IMR-90 (cell line): ENCODE measurements around the gene PRSS35. TPM values are rescaled to one million over a fixed set of nuclear protein-coding genes. Genes with fewer than 3 reads are reported as not detected.

Source experiments
- ATAC-seq: fragments of 200-7000 bp; cut with Tn5 transposase; 2 replicates; pipeline ENCODE4 v1.9.1; 2020; ENCODE audit warnings: low read depth, mild to moderate bottlenecking, moderate library complexity
- BruUV-seq: library from RNA; stranded (reverse); fragments of 400-500 nt; replicated peaks from 2 replicates; lab custom pipeline; 2021; lab: Mats Ljungman, UMichigan
- CTCF ChIA-PET: fragments of 300-600 bp; formaldehyde crosslinking; extraction: SDS; loops from one replicate; lab custom pipeline; 2021; ENCODE audit warnings: antibody characterized with exemption; lab: Yijun Ruan, JAX
- POLR2A ChIA-PET: fragments of 300-600 bp; sonication (Branson Sonifier 250); formaldehyde crosslinking; loops from one replicate; lab custom pipeline; 2022; ENCODE audit warnings: antibody characterized with exemption; ENCODE audit not compliant: unreplicated experiment; lab: Charles Lee
- DNase-seq: peaks from one replicate; pipeline ENCODE4 v3.0.0; 2013
- H2AFZ ChIP-seq: replicated peaks from 2 replicates; pipeline ENCODE3; 2013; ENCODE audit warnings: low read length, mild to moderate bottlenecking; ENCODE audit not compliant: poor library complexity
- H2AK5ac ChIP-seq: 2 replicates; pipeline ENCODE4 v1.6.1; 2013; ENCODE audit warnings: low read depth, low read length, inconsistent platforms
- H2AK9ac ChIP-seq: replicated peaks from 2 replicates; pipeline ENCODE3; 2013; ENCODE audit warnings: mild to moderate bottlenecking, low read depth, low read length, moderate library complexity; ENCODE audit not compliant: poor library complexity
- H2BK120ac ChIP-seq: 2 replicates; pipeline ENCODE4 v1.6.1; 2013; ENCODE audit warnings: low read depth, low read length, inconsistent platforms
- H2BK15ac ChIP-seq: 3 replicates; pipeline ENCODE4 v1.6.1; 2013; ENCODE audit warnings: low read depth, low read length, inconsistent platforms
- H2BK20ac ChIP-seq: 2 replicates; pipeline ENCODE4 v1.6.1; 2013; ENCODE audit warnings: low read depth, mild to moderate bottlenecking, inconsistent platforms, low read length, moderate library complexity
- H2BK5ac ChIP-seq: 2 replicates; pipeline ENCODE4 v1.6.1; 2013; ENCODE audit warnings: mild to moderate bottlenecking, low read depth, low read length, inconsistent platforms; ENCODE audit not compliant: poor library complexity, severe bottlenecking
- H3K14ac ChIP-seq: replicated peaks from 2 replicates; pipeline ENCODE4 v1.6.1; 2013; ENCODE audit warnings: low read depth, low read length, inconsistent platforms
- H3K18ac ChIP-seq: 2 replicates; pipeline ENCODE4 v1.6.1; 2013; ENCODE audit warnings: low read depth, low read length, control low read depth
- H3K23ac ChIP-seq: 2 replicates; pipeline ENCODE4 v1.6.1; 2013; ENCODE audit warnings: low read depth, low read length, inconsistent platforms
- H3K27ac ChIP-seq: 2 replicates; pipeline ENCODE4 v1.5.1; 2013; ENCODE audit warnings: mild to moderate bottlenecking, control low read depth, low read length; ENCODE audit not compliant: insufficient read depth
- H3K27me3 ChIP-seq: 2 replicates; pipeline ENCODE4 v1.6.1; 2013; ENCODE audit warnings: low read length; ENCODE audit not compliant: control insufficient read depth, insufficient read depth
- H3K36me3 ChIP-seq: 2 replicates; pipeline ENCODE4 v1.6.1; 2013; ENCODE audit warnings: low read length, mixed read lengths; ENCODE audit not compliant: control insufficient read depth, insufficient read depth
- H3K4ac ChIP-seq: 2 replicates; pipeline ENCODE4 v1.6.1; 2013; ENCODE audit warnings: low read depth, low read length, inconsistent platforms
- H3K4me1 ChIP-seq: 2 replicates; pipeline ENCODE4 v1.6.1; 2013; ENCODE audit warnings: low read length, mixed read lengths; ENCODE audit not compliant: control insufficient read depth, insufficient read depth
- H3K4me2 ChIP-seq: 2 replicates; pipeline ENCODE4 v1.6.1; 2013; ENCODE audit warnings: low read depth, mild to moderate bottlenecking, control low read depth, low read length, moderate library complexity
- H3K4me3 ChIP-seq: 2 replicates; pipeline ENCODE4 v1.5.1; 2013; ENCODE audit warnings: low read depth, mild to moderate bottlenecking, control low read depth, low read length, moderate library complexity; ENCODE audit not compliant: insufficient read depth
- H3K56ac ChIP-seq: 2 replicates; pipeline ENCODE4 v1.6.1; 2013; ENCODE audit warnings: low read length, inconsistent platforms; ENCODE audit not compliant: insufficient read depth; ENCODE audit errors: extremely low read depth
- H3K79me1 ChIP-seq, 2 experiments: 2 replicates each; pipeline ENCODE4 v1.6.1; 2013; ENCODE audit warnings: low read length in 2 of 2, inconsistent platforms in 1 of 2, low read depth in 1 of 2
- H3K9ac ChIP-seq: 2 replicates; pipeline ENCODE4 v1.6.1; 2013; ENCODE audit warnings: low read depth, low read length, control low read depth
- H3K9me1 ChIP-seq: 2 replicates; pipeline ENCODE4 v1.6.1; 2013; ENCODE audit warnings: low read length, inconsistent platforms; ENCODE audit not compliant: insufficient read depth
- H3K9me3 ChIP-seq: 2 replicates; pipeline ENCODE4 v1.6.1; 2013; ENCODE audit warnings: low read length; ENCODE audit not compliant: control insufficient read depth, insufficient read depth
- H4K20me1 ChIP-seq: 2 replicates; pipeline ENCODE4 v1.6.1; 2013; ENCODE audit warnings: low read length, inconsistent platforms; ENCODE audit not compliant: insufficient read depth
- H4K5ac ChIP-seq: 2 replicates; pipeline ENCODE4 v1.6.1; 2013; ENCODE audit warnings: mild to moderate bottlenecking, low read depth, low read length, control low read depth
- H4K8ac ChIP-seq, 2 experiments: 2 replicates each; pipeline ENCODE4 v1.6.1; 2013; ENCODE audit warnings: low read depth in 2 of 2, low read length in 2 of 2, control low read depth in 1 of 2, inconsistent platforms in 1 of 2
- H4K91ac ChIP-seq: 2 replicates; pipeline ENCODE4 v1.6.1; 2013; ENCODE audit warnings: low read depth, low read length, inconsistent platforms; ENCODE audit not compliant: insufficient read depth
- CTCF ChIP-seq: conservative IDR thresholded peaks from 2 replicates; pipeline ENCODE4 v1.5.1; 2012; ENCODE audit warnings: mild to moderate bottlenecking, low read depth, low read length, improper control_type of control experiment
- ELK1 ChIP-seq: fragments of 150-350 bp; IDR thresholded peaks from 2 replicates; pipeline ENCODE4 v1.6.1; 2016; ENCODE audit warnings: low read depth, mild to moderate bottlenecking, low read length, moderate library complexity, borderline replicate concordance
- FOS ChIP-seq: fragments of 150-350 bp; IDR thresholded peaks from 2 replicates; pipeline ENCODE4 v1.6.1; 2016; ENCODE audit warnings: low read depth, low read length
- MAFK ChIP-seq: IDR thresholded peaks from 2 replicates; pipeline ENCODE4 v1.6.1; 2012; ENCODE audit warnings: low read depth, low read length, improper control_type of control experiment
- MXI1 ChIP-seq: IDR thresholded peaks from 2 replicates; pipeline ENCODE4 v1.6.1; 2012; ENCODE audit warnings: low read depth, mild to moderate bottlenecking, low read length, moderate library complexity, borderline replicate concordance
- POLR2A ChIP-seq: IDR thresholded peaks from 2 replicates; pipeline ENCODE4 v1.6.1; 2012; ENCODE audit warnings: mild to moderate bottlenecking, low read depth, low read length
- RFX5 ChIP-seq: IDR thresholded peaks from 2 replicates; pipeline ENCODE4 v1.8.0; 2012; ENCODE audit warnings: low read depth, mild to moderate bottlenecking, low read length, moderate library complexity
- SMC3 ChIP-seq: fragments of 150-350 bp; IDR thresholded peaks from 2 replicates; pipeline ENCODE4 v1.6.1; 2016; ENCODE audit warnings: low read depth, mild to moderate bottlenecking, antibody characterized with exemption, low read length, moderate library complexity
- WGBS, 2 experiments: methylation state at CpG; one replicate each; pipeline versions ENCODE4 v1.1.5 to v1.1.7; 2013; ENCODE audit warnings: missing lambda C conversion rate in 2 of 2; ENCODE audit not compliant: insufficient read length in 1 of 2; ENCODE audit errors: extremely low coverage in 2 of 2; 5-methylcytosine and 5-hydroxymethylcytosine counted together
- dilution Hi-C: fragments of 300-500 bp; cut with HindIII; formaldehyde crosslinking; loops from one replicate; pipeline ENCODE4 v1.14.3; 2018; ENCODE audit warnings: low sequenced_read_pairs; ENCODE audit not compliant: unreplicated experiment
- in situ Hi-C: fragments of 300-500 bp; cut with MboI; formaldehyde crosslinking; loops from 3 replicates; pipeline ENCODE4 v1.14.3; 2019; ENCODE audit warnings: low sequenced_read_pairs, inconsistent platforms, mixed read lengths
- intact Hi-C: fragments of 100-400 bp; cut with micrococcal nuclease; formaldehyde crosslinking; loops from 2 replicates; pipeline ENCODE4 v1.10.0; 2022
- polyA plus RNA-seq, 3 experiments: library from polyadenylated mRNA; depleted of rRNA; stranded (reverse); fragments of >200 nt; gene quantifications; 2 replicates each; pipeline ENCODE4 v1.2.3, GENCODE V29; 2012; ENCODE audit warnings: low replicate concordance in 1 of 3
- total RNA-seq: library from RNA; depleted of rRNA; stranded (reverse); fragments of >200 nt; gene quantifications from 2 replicates; pipeline ENCODE4 v1.2.3, GENCODE V29; 2012

Gene PRSS35
- total and polyA plus RNA-seq, 2 of the 4 experiments (the other 2 are of a cell fraction), result 5.2 to 5.6 TPM

- H4K91ac ChIP-seq, result no peak overlapping the region
- no peak overlapping the region for H2AK5ac ChIP-seq
- no peak for DNase-seq
- dilution Hi-C loops (no loop called here), in situ Hi-C loops (no loop called here), intact Hi-C loops (no loop called here)
- TF ChIP-seq ELK1, result no peak
- no peak for TF ChIP-seq MXI1
- TF ChIP-seq CTCF, result no peak
- TF ChIP-seq MAFK, result no peak
- no peak for TF ChIP-seq FOS
- TF ChIP-seq POLR2A, result no peak
- TF ChIP-seq SMC3, result no peak
- no peak for TF ChIP-seq RFX5
- H3K4me2 ChIP-seq, result no peak overlapping the region
- no peaks in the 10 kb centered on the region for H3K4me1 ChIP-seq
- H3K14ac ChIP-seq, result no peak overlapping the region
- no peak overlapping the region for H2BK5ac ChIP-seq
- H3K79me1 ChIP-seq, result no peaks in the 10 kb centered on the region
- H2BK15ac ChIP-seq, result no peak overlapping the region
- no peak overlapping the region for H2AFZ ChIP-seq
- H2BK120ac ChIP-seq, result no peak overlapping the region
- no peak overlapping the region for H3K27ac ChIP-seq
- H4K5ac ChIP-seq, result no peak overlapping the region
- no CpG with 5 or more reads among the region's 2 CpGs for WGBS, 2 experiments
- no peak overlapping the region for H3K18ac ChIP-seq
- no peaks in the 10 kb centered on the region for H3K9me3 ChIP-seq
- no peak overlapping the region for H2AK9ac ChIP-seq
- ChIA-PET CTCF (no interaction called here), POLR2A (no interaction called here)
- no peaks in the 10 kb centered on the region for H3K36me3 ChIP-seq
- H3K4me3 ChIP-seq, result no peak overlapping the region
- BruUV-seq, result no TSS peak
- no peak overlapping the region for H3K56ac ChIP-seq
- H3K27me3 ChIP-seq, result peaks cover 3% of the 10 kb centered on the region; the same call in 1 of the 2 replicates
- no peak overlapping the region for H4K8ac ChIP-seq
- no peaks in the 10 kb centered on the region for H4K20me1 ChIP-seq
- no peak overlapping the region for H3K9ac ChIP-seq
- no peak for ATAC-seq
- no peak overlapping the region for H2BK20ac ChIP-seq
- H3K9me1 ChIP-seq, result no peaks in the 10 kb centered on the region
- H3K23ac ChIP-seq, result no peak overlapping the region
- no peak overlapping the region for H3K4ac ChIP-seq
Measured at GRCh38 chr6:83488448-83488847, 23.9 kb upstream of the PRSS35 start.
